Body of pancreas (tissue), 4 donors: ENCODE data around the gene P2RX7.

Experiments used
- CTCF ChIP-seq, 7 experiments: fragments of 450-650 bp in 4 of 7; fragments of 200-600 bp in 3 of 7; sonication (generic) in 3 of 7; IDR thresholded peaks; one replicate each; pipeline ENCODE4 v1.5.1; 2016 to 2019; ENCODE audit warnings: antibody characterized with exemption in 7 of 7
- POLR2A ChIP-seq, 3 donors: fragments of 450-650 bp; IDR thresholded peaks; one replicate each; pipeline ENCODE4 v1.6.1; 2016; ENCODE audit warnings: antibody characterized with exemption in 3 of 3, mild to moderate bottlenecking in 2 of 3

- TF ChIP-seq POLR2A (IDR thresholded peaks at IDR 0.05) = no peak
- no peak for TF ChIP-seq CTCF (IDR thresholded peaks at IDR 0.05)
Measured at GRCh38 chr12:121085069-121085468, 47.6 kb upstream of the P2RX7 start.
